Naive thymus-derived CD4-positive, alpha-beta T cell (primary cell): ENCODE results near the gene ZNF653. TPM values are rescaled to one million over a fixed set of nuclear protein-coding genes. Genes with fewer than 3 reads are reported as not detected.
"Not testable (repeated sequence)": the region's sequence is repeated elsewhere in the genome, so short reads cannot be mapped to it uniquely, and the experiment has no call there.

Experiments
- ATAC-seq: fragments of 150-1000 bp; cut with Tn5 transposase; 2 replicates; pipeline ENCODE4 v1.10.0; 2021; ENCODE audit warnings: mild to moderate bottlenecking, moderate library complexity
- CTCF ChIA-PET: fragments of 350-600 bp; sonication (Branson Sonifier 250); formaldehyde crosslinking; loops from one replicate; lab custom pipeline; 2021; ENCODE audit warnings: antibody characterized with exemption; lab: Charles Lee
- POLR2A ChIA-PET: fragments of 350-600 bp; sonication (Branson Sonifier 250); formaldehyde crosslinking; loops from one replicate; lab custom pipeline; 2021; ENCODE audit warnings: antibody characterized with exemption, inconsistent platforms; lab: Charles Lee
- DNase-seq, 9 donors: peaks; one replicate each; pipeline versions ENCODE4 v3.0.0 to v3.0.0-alpha.2; 2020 to 2022; ENCODE audit warnings: mixed read lengths in 1 of 9
- H3K27ac ChIP-seq: one replicate; pipeline ENCODE4 v1.7.0; 2013; ENCODE audit warnings: mild to moderate bottlenecking, low read depth, low read length, moderate library complexity
- H3K27me3 ChIP-seq, 2 donors: one replicate each; pipeline ENCODE4 v1.7.0; 2013; ENCODE audit warnings: low read length in 2 of 2, mild to moderate bottlenecking in 2 of 2, moderate library complexity in 2 of 2; ENCODE audit not compliant: control insufficient read depth in 2 of 2, insufficient read depth in 2 of 2
- H3K36me3 ChIP-seq, 3 experiments: 1 replicate in 2 of 3; 2 replicates in 1 of 3; pipeline ENCODE4 v1.7.0; 2013; ENCODE audit warnings: low read length in 3 of 3, mild to moderate bottlenecking in 3 of 3, moderate library complexity in 1 of 3; ENCODE audit not compliant: insufficient read depth in 3 of 3, control insufficient read depth in 2 of 3
- H3K4me1 ChIP-seq, 2 donors: one replicate each; pipeline ENCODE4 v1.7.0; 2013; ENCODE audit warnings: low read length in 2 of 2, mild to moderate bottlenecking in 2 of 2, moderate library complexity in 1 of 2; ENCODE audit not compliant: control insufficient read depth in 2 of 2, insufficient read depth in 2 of 2
- H3K4me3 ChIP-seq: 2 replicates; pipeline ENCODE4 v1.7.0; 2013; ENCODE audit warnings: mild to moderate bottlenecking, low read length
- H3K9me3 ChIP-seq, 3 experiments: 1 replicate in 2 of 3; 2 replicates in 1 of 3; pipeline ENCODE4 v1.7.0; 2013; ENCODE audit warnings: low read length in 3 of 3; ENCODE audit not compliant: control insufficient read depth in 2 of 3
- H3K27ac Mint-ChIP-seq, 9 donors: one replicate each; pipeline ENCODE4 v1.8.0; 2020 to 2022; ENCODE audit warnings: mixed read lengths in 9 of 9, mild to moderate bottlenecking in 8 of 9, moderate library complexity in 5 of 9, inconsistent platforms in 2 of 9
- H3K27me3 Mint-ChIP-seq, 5 donors: one replicate each; pipeline ENCODE4 v1.8.0; 2021 to 2022; ENCODE audit warnings: mixed read lengths in 5 of 5, mild to moderate bottlenecking in 1 of 5
- H3K36me3 Mint-ChIP-seq, 5 donors: one replicate each; pipeline ENCODE4 v1.8.0; 2020 to 2022; ENCODE audit warnings: mixed read lengths in 5 of 5, mild to moderate bottlenecking in 3 of 5, inconsistent platforms in 1 of 5
- H3K4me1 Mint-ChIP-seq, 7 donors: one replicate each; pipeline ENCODE4 v1.8.0; 2020 to 2022; ENCODE audit warnings: mixed read lengths in 7 of 7, mild to moderate bottlenecking in 3 of 7, inconsistent platforms in 1 of 7
- H3K4me3 Mint-ChIP-seq, 10 donors: one replicate each; pipeline ENCODE4 v1.8.0; 2020 to 2022; ENCODE audit warnings: mild to moderate bottlenecking in 10 of 10, mixed read lengths in 10 of 10, moderate library complexity in 6 of 10, inconsistent platforms in 2 of 10
- H3K9me3 Mint-ChIP-seq, 11 donors: one replicate each; pipeline ENCODE4 v1.8.0; 2020 to 2022; ENCODE audit warnings: mixed read lengths in 11 of 11, mild to moderate bottlenecking in 4 of 11, inconsistent platforms in 1 of 11, moderate library complexity in 1 of 11
- intact Hi-C, 2 donors: fragments of 100-400 bp; cut with micrococcal nuclease; formaldehyde crosslinking; loops; one replicate each; pipeline ENCODE4 v1.15.1; 2023
- polyA plus RNA-seq, 2 donors: library from polyadenylated mRNA; unstranded; fragments of 300-500 nt; fragmentation: Illumina TruSeq; gene quantifications; one replicate each; pipeline ENCODE4 v1.2.3, GENCODE V29; 2021
- total RNA-seq, 6 experiments: library from RNA in 5 of 6; stranded (reverse) in 5 of 6; gene quantifications; 1 replicate in 5 of 6; 2 replicates in 1 of 6; pipeline ENCODE4 v1.2.3 and lab custom pipeline; 2021 to 2026

The ZNF653 gene
- total and polyA plus RNA-seq, 7 experiments from 2014 or later, result 1.7 to 23.9 (median 11.8) TPM

GRCh38 chr19:11461453-11461852, 44.2 kb downstream of the ZNF653 start:
- Histone ChIP-seq H3K27me3 (no peaks in the 10 kb centered on the region), H3K4me1 (no peaks in the 10 kb centered on the region), H3K36me3 (no peaks in the 10 kb centered on the region), H3K27ac (no peak overlapping the region), H3K4me3 (no peak overlapping the region), H3K9me3 (no peaks in the 10 kb centered on the region)
- POLR2A ChIA-PET, result no interaction called here
- H3K27ac Mint-ChIP-seq, result no peak overlapping the region
- peaks cover 0 to 3% (median 0%) of the 10 kb centered on the region in 7 donors for H3K4me1 Mint-ChIP-seq
- DNase-seq, result no peak
- H3K27me3 Mint-ChIP-seq, result peaks cover 0 to 13% (median 4%) of the 10 kb centered on the region in 5 donors
- H3K9me3 Mint-ChIP-seq, result peaks cover 0 to 2% (median 0%) of the 10 kb centered on the region in 11 donors
- intact Hi-C loops, result no loop called here
- CTCF ChIA-PET, result no interaction called here
- H3K4me3 Mint-ChIP-seq, result no peak overlapping the region
- ATAC-seq, result no peak
- no peaks in the 10 kb centered on the region for H3K36me3 Mint-ChIP-seq

- Mint-ChIP-seq H3K27ac (no peak overlapping the region), H3K36me3 (no peaks in the 10 kb centered on the region), H3K4me1 (peaks cover 0 to 3% (median 0%) of the 10 kb centered on the region in 7 donors), H3K9me3 (no peaks in the 10 kb centered on the region), H3K4me3 (no peak overlapping the region), H3K27me3 (peaks cover 0 to 11% (median 4%) of the 10 kb centered on the region in 5 donors)
- ChIA-PET CTCF (no interaction called here), POLR2A (no interaction called here)
- Histone ChIP-seq H3K36me3 (no peaks in the 10 kb centered on the region), H3K27me3 (no peaks in the 10 kb centered on the region), H3K27ac (no peak overlapping the region), H3K4me1 (no peaks in the 10 kb centered on the region), H3K4me3 (no peak overlapping the region), H3K9me3 (no peaks in the 10 kb centered on the region)
- intact Hi-C loops, result no loop called here
- ATAC-seq (no peak), DNase-seq (no peak)
Observed at GRCh38 chr19:11460207-11460606, 45.4 kb downstream of the ZNF653 start.

GRCh38 chr19:11458912-11459311, 46.7 kb downstream of the ZNF653 start:
- DNase-seq, H3K27ac Mint-ChIP-seq, POLR2A ChIA-PET, H3K27ac ChIP-seq, H3K4me3 ChIP-seq, H3K9me3 Mint-ChIP-seq, CTCF ChIA-PET, H3K36me3 ChIP-seq, ATAC-seq, H3K4me3 Mint-ChIP-seq, H3K4me1 ChIP-seq, intact Hi-C loops, H3K36me3 Mint-ChIP-seq, H3K4me1 Mint-ChIP-seq, H3K9me3 ChIP-seq, H3K27me3 ChIP-seq: not testable (repeated sequence)
- H3K27me3 Mint-ChIP-seq, result peaks cover 0 to 11% (median 4%) of the 10 kb centered on the region in 5 donors

- H3K36me3 ChIP-seq, result no peaks in the 10 kb centered on the region
- peaks cover 0 to 4% (median 0%) of the 10 kb centered on the region in 7 donors for H3K4me1 Mint-ChIP-seq
- CTCF ChIA-PET, result no interaction called here
- no peak overlapping the region for H3K4me3 ChIP-seq
- no peak overlapping the region for H3K27ac ChIP-seq
- intact Hi-C loops, result no loop called here
- no peak for DNase-seq
- no peak overlapping the region for H3K4me3 Mint-ChIP-seq
- H3K27ac Mint-ChIP-seq, result no peak overlapping the region
- H3K27me3 ChIP-seq, result no peaks in the 10 kb centered on the region
- POLR2A ChIA-PET, result no interaction called here
- H3K4me1 ChIP-seq, result no peaks in the 10 kb centered on the region
- no peaks in the 10 kb centered on the region for H3K9me3 ChIP-seq
- H3K9me3 Mint-ChIP-seq, result no peaks in the 10 kb centered on the region
- ATAC-seq, result no peak
- peaks cover 0 to 11% (median 4%) of the 10 kb centered on the region in 5 donors for H3K27me3 Mint-ChIP-seq
- H3K36me3 Mint-ChIP-seq, result no peaks in the 10 kb centered on the region
Observed at GRCh38 chr19:11458236-11458900, 47.3 kb downstream of the ZNF653 start.

- CTCF ChIA-PET, result no interaction called here
- no peak overlapping the region for H3K27ac ChIP-seq
- no peaks in the 10 kb centered on the region for H3K36me3 ChIP-seq
- H3K27ac Mint-ChIP-seq, result no peak overlapping the region
- no peaks in the 10 kb centered on the region for H3K4me1 ChIP-seq
- H3K4me3 ChIP-seq, result no peak overlapping the region
- H3K27me3 Mint-ChIP-seq, result peaks cover 0 to 11% (median 4%) of the 10 kb centered on the region in 5 donors
- DNase-seq, result no peak
- peaks cover 0 to 3% (median 0%) of the 10 kb centered on the region in 7 donors for H3K4me1 Mint-ChIP-seq
- no peaks in the 10 kb centered on the region for H3K9me3 ChIP-seq
- no peak for ATAC-seq
- H3K4me3 Mint-ChIP-seq, result no peak overlapping the region
- H3K27me3 ChIP-seq, result no peaks in the 10 kb centered on the region
- intact Hi-C loops, result no loop called here
- H3K9me3 Mint-ChIP-seq, result no peaks in the 10 kb centered on the region
- no peaks in the 10 kb centered on the region for H3K36me3 Mint-ChIP-seq
- POLR2A ChIA-PET, result no interaction called here
Observed at GRCh38 chr19:11457831-11458230, 47.8 kb downstream of the ZNF653 start.

GRCh38 chr19:11457115-11457514, 48.5 kb downstream of the ZNF653 start:
- Histone ChIP-seq H3K27ac (no peak overlapping the region), H3K36me3 (no peaks in the 10 kb centered on the region), H3K4me3 (no peak overlapping the region), H3K4me1 (no peaks in the 10 kb centered on the region), H3K27me3 (no peaks in the 10 kb centered on the region), H3K9me3 (no peaks in the 10 kb centered on the region)
- ATAC-seq (no peak), DNase-seq (no peak)
- H3K4me1 Mint-ChIP-seq, result peaks cover 0 to 3% (median 0%) of the 10 kb centered on the region in 7 donors
- intact Hi-C loops, result no loop called here
- CTCF ChIA-PET, result no interaction called here
- peaks cover 0 to 11% (median 4%) of the 10 kb centered on the region in 5 donors for H3K27me3 Mint-ChIP-seq
- no peaks in the 10 kb centered on the region for H3K36me3 Mint-ChIP-seq
- H3K9me3 Mint-ChIP-seq, result peaks cover 0 to 2% (median 0%) of the 10 kb centered on the region in 11 donors
- H3K27ac Mint-ChIP-seq, result no peak overlapping the region
- POLR2A ChIA-PET, result no interaction called here
- no peak overlapping the region for H3K4me3 Mint-ChIP-seq

GRCh38 chr19:11456659-11457058, 49.0 kb downstream of the ZNF653 start:
- Mint-ChIP-seq H3K4me1 (peaks cover 0 to 3% (median 0%) of the 10 kb centered on the region in 7 donors), H3K27me3 (peaks cover 0 to 11% (median 4%) of the 10 kb centered on the region in 5 donors), H3K27ac (no peak overlapping the region), H3K9me3 (peaks cover 0 to 2% (median 0%) of the 10 kb centered on the region in 11 donors), H3K4me3 (no peak overlapping the region), H3K36me3 (no peaks in the 10 kb centered on the region)
- no peaks in the 10 kb centered on the region for H3K36me3 ChIP-seq
- no peaks in the 10 kb centered on the region for H3K27me3 ChIP-seq
- no peaks in the 10 kb centered on the region for H3K4me1 ChIP-seq
- CTCF ChIA-PET, result interaction anchor here (0.7 kb wide), 1 partner anchor 42 kb away, joined by 3 read pairs; no protein-coding TSS in a partner anchor
- intact Hi-C loops, result no loop called here
- no peak overlapping the region for H3K27ac ChIP-seq
- DNase-seq, result no peak
- ATAC-seq, result no peak
- POLR2A ChIA-PET, result no interaction called here
- H3K4me3 ChIP-seq, result no peak overlapping the region
- H3K9me3 ChIP-seq, result no peaks in the 10 kb centered on the region
